Epithelial cell of esophagus (primary cell): Measurements from ENCODE around the gene DTNBP1.
A peak's percentile ranks its signal among the peaks of the same experiment; 100 is the strongest.

Experiments used
- DNase-seq: peaks from one replicate; pipeline ENCODE4 v3.0.0; 2010; ENCODE audit warnings: low read depth
- H3K4me3 ChIP-seq: 2 replicates; pipeline ENCODE4 v1.5.1; 2011; ENCODE audit warnings: mild to moderate bottlenecking, low read length, control low read depth
- TF ChIP-seq, protein P1 (sequence below): IDR thresholded peaks from 2 replicates; pipeline ENCODE4 v1.5.1; 2011; ENCODE audit warnings: low read depth, mild to moderate bottlenecking, low read length, control low read depth, inconsistent platforms; ENCODE audit not compliant: insufficient read depth; ENCODE audit errors: missing control alignments

The DTNBP1 gene

DNA sequence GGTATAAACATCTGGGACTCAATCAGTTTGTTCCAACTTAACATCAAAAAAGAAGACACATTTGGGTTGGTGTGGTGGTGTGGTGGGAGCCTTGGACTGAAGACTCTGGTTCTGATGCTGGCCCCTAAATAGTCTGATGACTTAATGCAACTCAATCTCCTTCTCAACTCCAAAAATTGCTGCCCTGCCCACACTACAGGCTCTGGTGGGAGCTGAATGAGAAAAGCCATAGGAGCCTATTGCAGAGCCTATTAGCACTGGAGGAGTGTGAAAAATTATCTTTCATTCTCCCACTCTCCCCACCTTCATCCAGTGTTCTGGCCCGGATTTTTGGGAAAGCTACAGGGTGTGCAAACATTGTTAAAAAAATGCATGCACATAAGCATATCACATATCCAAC lies 56.5 kb downstream of the DTNBP1 start:
- H3K4me3 ChIP-seq, result no peak overlapping the region
- DNase-seq, result no peak
- TF ChIP-seq, protein P1, sequence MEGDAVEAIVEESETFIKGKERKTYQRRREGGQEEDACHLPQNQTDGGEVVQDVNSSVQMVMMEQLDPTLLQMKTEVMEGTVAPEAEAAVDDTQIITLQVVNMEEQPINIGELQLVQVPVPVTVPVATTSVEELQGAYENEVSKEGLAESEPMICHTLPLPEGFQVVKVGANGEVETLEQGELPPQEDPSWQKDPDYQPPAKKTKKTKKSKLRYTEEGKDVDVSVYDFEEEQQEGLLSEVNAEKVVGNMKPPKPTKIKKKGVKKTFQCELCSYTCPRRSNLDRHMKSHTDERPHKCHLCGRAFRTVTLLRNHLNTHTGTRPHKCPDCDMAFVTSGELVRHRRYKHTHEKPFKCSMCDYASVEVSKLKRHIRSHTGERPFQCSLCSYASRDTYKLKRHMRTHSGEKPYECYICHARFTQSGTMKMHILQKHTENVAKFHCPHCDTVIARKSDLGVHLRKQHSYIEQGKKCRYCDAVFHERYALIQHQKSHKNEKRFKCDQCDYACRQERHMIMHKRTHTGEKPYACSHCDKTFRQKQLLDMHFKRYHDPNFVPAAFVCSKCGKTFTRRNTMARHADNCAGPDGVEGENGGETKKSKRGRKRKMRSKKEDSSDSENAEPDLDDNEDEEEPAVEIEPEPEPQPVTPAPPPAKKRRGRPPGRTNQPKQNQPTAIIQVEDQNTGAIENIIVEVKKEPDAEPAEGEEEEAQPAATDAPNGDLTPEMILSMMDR, result no peak

DNA sequence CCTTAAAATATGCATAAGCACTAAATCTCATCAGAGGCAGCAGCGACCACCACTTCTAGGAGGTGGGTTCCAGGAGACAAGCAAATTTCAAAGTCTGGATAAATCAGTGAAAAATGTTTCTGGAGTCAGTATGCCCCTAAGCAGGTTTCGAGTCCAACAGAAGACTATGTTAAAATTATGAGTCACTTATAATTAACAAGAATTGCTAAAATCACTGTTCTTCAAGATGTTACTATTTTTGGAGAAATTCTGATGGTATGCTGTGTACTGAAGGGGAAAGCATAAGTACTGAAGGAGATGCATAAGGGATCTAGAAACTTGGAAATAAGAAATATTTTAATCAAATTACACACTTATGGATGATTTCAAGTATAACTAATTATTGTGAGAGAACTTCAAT lies 58.0 kb downstream of the DTNBP1 start:
- no peak overlapping the region for H3K4me3 ChIP-seq
- TF ChIP-seq, protein P1, result no peak
- no peak for DNase-seq

DNA sequence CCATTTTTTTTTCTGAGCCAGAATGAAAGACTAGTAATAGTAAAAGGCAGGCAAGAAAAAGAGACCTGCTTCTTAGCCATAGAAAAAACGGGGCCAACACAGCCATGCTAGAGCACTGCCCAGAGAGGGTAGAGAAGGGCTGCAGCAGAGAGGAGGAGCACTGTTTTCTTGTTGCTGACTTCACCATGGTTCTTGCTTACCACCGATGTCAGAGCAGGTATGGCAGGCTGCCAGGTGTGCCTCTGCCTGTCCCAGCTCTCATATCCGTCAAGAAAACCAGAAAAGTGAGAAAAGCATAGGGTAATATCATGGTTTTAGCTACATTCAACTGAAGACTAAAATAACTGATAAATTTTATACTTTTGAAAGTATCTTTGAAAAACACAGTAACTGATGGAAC lies 60.7 kb downstream of the DTNBP1 start:
- TF ChIP-seq, protein P1, result no peak
- DNase-seq, result peak; percentile 33
- H3K4me3 ChIP-seq, result no peak overlapping the region

DNA sequence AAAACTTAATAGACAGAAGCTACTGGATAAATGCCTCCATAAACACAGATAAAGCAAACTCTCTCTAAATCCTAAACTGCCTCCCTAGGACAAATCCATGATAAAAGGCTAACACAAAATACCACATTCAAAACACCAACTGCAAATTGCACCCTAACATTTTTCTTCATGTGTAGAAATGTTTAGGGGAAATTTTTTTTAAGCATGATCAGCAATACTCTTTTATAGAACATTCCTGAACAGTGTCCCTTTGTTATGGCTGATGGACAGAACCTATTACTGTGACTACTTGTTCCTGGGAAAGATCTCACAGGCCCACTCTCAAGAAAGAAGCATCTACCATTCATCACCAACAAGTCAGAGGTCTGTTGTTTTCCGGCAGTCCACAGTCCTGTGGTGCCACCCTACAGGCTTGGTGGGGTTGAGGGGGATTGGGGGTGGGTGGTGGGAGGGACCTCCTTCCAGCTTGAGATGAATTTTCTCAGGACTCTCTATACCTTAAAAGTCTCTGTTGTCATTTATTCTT lies 64.5 kb downstream of the DTNBP1 start:
- no peak overlapping the region for H3K4me3 ChIP-seq
- no peak for DNase-seq
- TF ChIP-seq, protein P1, result no peak

DNA sequence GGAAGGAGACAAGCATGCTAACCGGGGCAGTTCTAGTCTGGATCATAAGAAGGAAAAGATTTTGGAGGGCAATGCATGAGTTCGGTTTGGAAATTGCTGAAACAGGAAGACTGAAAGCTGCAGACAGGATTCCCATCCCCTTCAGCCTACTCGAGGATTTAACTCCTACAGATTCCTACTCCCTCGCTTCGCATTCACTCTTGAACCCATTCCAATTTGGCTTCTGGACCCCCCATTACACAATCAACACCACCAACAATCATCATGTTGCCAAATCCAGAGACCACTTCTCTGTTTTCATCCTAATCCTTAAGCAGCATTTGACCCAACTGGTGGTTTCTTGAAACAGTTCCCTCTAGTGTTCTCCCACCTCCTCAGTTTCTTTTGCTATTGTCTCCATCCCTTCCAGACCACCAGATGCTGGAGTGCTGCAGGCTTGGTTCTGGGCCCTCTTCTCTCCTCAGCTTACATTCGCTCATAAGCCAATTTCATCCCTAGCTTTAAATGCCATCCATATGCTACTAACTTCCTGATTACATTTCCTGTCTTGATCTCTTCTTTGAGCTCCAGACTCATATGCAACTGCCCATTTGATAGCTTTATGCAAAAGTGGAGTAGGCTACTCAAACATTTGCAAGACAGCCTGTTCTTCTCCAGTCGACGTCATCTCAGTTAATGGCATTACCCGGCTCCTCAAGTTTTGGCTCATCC lies 66.5 kb downstream of the DTNBP1 start:
- DNase-seq, result no peak
- no peak overlapping the region for H3K4me3 ChIP-seq
- TF ChIP-seq, protein P1, result no peak

DNA sequence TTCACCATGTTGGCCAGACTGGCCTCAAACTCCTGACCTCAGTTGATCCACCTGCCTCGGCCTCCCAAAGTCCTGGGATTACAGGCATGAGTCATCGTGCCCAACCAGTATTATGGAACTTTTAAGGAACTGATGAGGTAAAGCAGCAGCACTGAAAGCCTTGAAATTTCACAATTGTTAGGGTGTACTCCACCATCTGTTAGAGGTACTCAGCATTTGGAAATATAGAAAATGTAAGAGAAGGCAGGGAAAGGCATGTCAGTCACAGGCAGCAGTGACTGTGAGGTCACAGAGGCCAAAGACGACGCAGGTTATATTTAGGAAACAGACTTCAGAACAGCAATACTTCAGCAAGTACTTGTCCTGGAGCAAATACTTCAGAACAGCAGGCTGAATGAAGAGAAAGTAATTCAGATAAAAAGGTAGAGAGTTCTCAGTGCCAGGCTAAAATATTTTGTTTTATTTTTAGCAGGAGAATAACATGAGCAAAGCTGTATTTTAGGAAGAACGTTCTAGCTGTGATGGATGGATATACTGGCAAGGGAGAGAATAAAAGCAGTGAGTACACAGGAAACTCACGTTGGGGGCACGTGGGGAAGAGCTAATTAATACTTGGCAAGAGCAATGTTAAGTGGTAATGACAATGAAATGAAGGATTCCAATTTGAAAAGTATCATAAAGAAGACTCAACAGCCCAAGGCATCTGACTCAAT lies 67.2 kb downstream of the DTNBP1 start:
- TF ChIP-seq, protein P1, result no peak
- no peak overlapping the region for H3K4me3 ChIP-seq
- peak; percentile 41 for DNase-seq
